K562 (cell line): ENCODE results near the gene ABCA1. TPM values are rescaled to one million over a fixed set of nuclear protein-coding genes. Genes with fewer than 3 reads are reported as not detected.
A peak's percentile ranks its signal among the peaks of the same experiment; 100 is the strongest.

Experiments used
- ATAC-seq: fragments of 200-7000 bp; cut with Tn5 transposase; 3 replicates; pipeline ENCODE4 v1.9.1; 2020; ENCODE audit warnings: moderate library complexity
- BruUV-seq: library from RNA; stranded (reverse); fragments of 400-500 nt; replicated peaks from 2 replicates; lab custom pipeline; 2021; lab: Mats Ljungman, UMichigan
- CTCF ChIA-PET: fragments of 300-600 bp; formaldehyde crosslinking; extraction: SDS; loops from one replicate; lab custom pipeline; 2021; ENCODE audit warnings: low intra/inter-chr PET ratio; lab: Yijun Ruan, JAX
- POLR2A ChIA-PET: fragments of 300-600, 350-650 bp; sonication (Branson Sonifier 250); formaldehyde crosslinking; extraction: SDS; loops from one replicate; lab custom pipeline; 2021; ENCODE audit warnings: antibody characterized with exemption, inconsistent platforms; lab: Yijun Ruan, JAX
- DNase-seq, 4 experiments: peaks; one replicate each; pipeline versions ENCODE4 v3.0.0 to v3.0.0-alpha.2; 2011 to 2018; ENCODE audit warnings: low spot score in 3 of 4, mixed read lengths in 3 of 4; ENCODE audit errors: extremely low read depth in 1 of 4
- FAIRE-seq: peaks from 2 replicates; lab custom pipeline; 2011; peaks lifted over from hg19 to GRCh38; lab: Jason Lieb, UNC
- H2AFZ ChIP-seq: 2 replicates; pipeline ENCODE4 v1.6.0; 2011; ENCODE audit warnings: low read depth, low read length, control low read depth, inconsistent platforms
- H3K27ac ChIP-seq: fragments of 200-600 bp; 3 replicates; pipeline ENCODE4 v1.8.0; 2011; ENCODE audit warnings: low read depth, mild to moderate bottlenecking, control low read depth, inconsistent platforms, low read length, moderate library complexity, mixed read lengths; ENCODE audit errors: extremely low read depth
- H3K27me3 ChIP-seq, 2 experiments: fragments of 300-600 bp in 1 of 2; 2 replicates in 1 of 2; 3 replicates in 1 of 2; pipeline versions ENCODE4 v1.6.0 to v1.8.0; 2011; ENCODE audit warnings: inconsistent platforms in 2 of 2, low read length in 2 of 2, mild to moderate bottlenecking in 1 of 2, mixed read lengths in 1 of 2, moderate library complexity in 1 of 2; ENCODE audit not compliant: control insufficient read depth in 2 of 2, insufficient read depth in 2 of 2
- H3K36me3 ChIP-seq: fragments of 300-600 bp; 3 replicates; pipeline ENCODE4 v1.8.0; 2011; ENCODE audit warnings: mild to moderate bottlenecking, low read length, inconsistent platforms; ENCODE audit not compliant: control insufficient read depth, insufficient read depth
- H3K4me1 ChIP-seq, 2 experiments: fragments of 200-600 bp in 1 of 2; replicated peaks in 1 of 2; 2 replicates in 1 of 2; 3 replicates in 1 of 2; pipeline versions ENCODE4 v1.5.1 to v1.8.0; 2011; ENCODE audit warnings: inconsistent platforms in 2 of 2, low read length in 2 of 2, mild to moderate bottlenecking in 1 of 2, mixed read lengths in 1 of 2, moderate library complexity in 1 of 2; ENCODE audit not compliant: control insufficient read depth in 2 of 2, insufficient read depth in 2 of 2
- H3K4me2 ChIP-seq: 2 replicates; pipeline ENCODE4 v1.6.1; 2011; ENCODE audit warnings: low read length, control low read depth, inconsistent platforms, mixed read lengths; ENCODE audit not compliant: insufficient read depth
- H3K4me3 ChIP-seq: fragments of 200-600 bp; sonication (generic), shearing (Covaris generic); 2 replicates; pipeline ENCODE4 v1.5.1; 2016; ENCODE audit warnings: control low read depth, inconsistent platforms
- H3K79me2 ChIP-seq: fragments of 200-600 bp; 3 replicates; pipeline ENCODE4 v1.8.0; 2011; ENCODE audit warnings: low read length, inconsistent platforms; ENCODE audit not compliant: control insufficient read depth, insufficient read depth
- H3K9ac ChIP-seq, 2 experiments: 2 replicates each; pipeline versions ENCODE4 v1.6.0 to v1.6.1; 2011; ENCODE audit warnings: low read depth in 2 of 2, low read length in 2 of 2, control low read depth in 1 of 2, inconsistent platforms in 1 of 2, mild to moderate bottlenecking in 1 of 2, mixed read lengths in 1 of 2; ENCODE audit not compliant: insufficient read depth in 1 of 2
- H3K9me1 ChIP-seq: one replicate; pipeline ENCODE4 v1.6.0; 2011; ENCODE audit warnings: inconsistent platforms, mild to moderate bottlenecking, low read length, moderate library complexity; ENCODE audit not compliant: control insufficient read depth, insufficient read depth
- H3K9me3 ChIP-seq: replicated peaks from 2 replicates; pipeline ENCODE4 v1.5.1; 2011; ENCODE audit warnings: low read depth, low read length, inconsistent platforms; ENCODE audit not compliant: control insufficient read depth, insufficient read depth
- H4K20me1 ChIP-seq: replicated peaks from 2 replicates; pipeline ENCODE4 v1.6.1; 2011; ENCODE audit warnings: low read length, inconsistent platforms, mixed read lengths; ENCODE audit not compliant: control insufficient read depth, insufficient read depth
- CEBPZ ChIP-seq: fragments of 150-350 bp; IDR thresholded peaks from 2 replicates; pipeline ENCODE4 v1.6.1; 2014; ENCODE audit warnings: low read depth, mild to moderate bottlenecking, low read length, borderline replicate concordance
- LEF1 ChIP-seq: fragments of 450-650 bp; IDR thresholded peaks from 2 replicates; pipeline ENCODE4 v1.6.1; 2016; ENCODE audit warnings: mild to moderate bottlenecking
- MYC ChIP-seq, 2 experiments: fragments of 250-450 bp in 1 of 2; sonication (Bioruptor Pico) in 1 of 2; IDR thresholded peaks; 2 replicates each; pipeline versions ENCODE4 v1.5.1 to v1.6.1; 2012 to 2021; ENCODE audit warnings: low read depth in 2 of 2, borderline replicate concordance in 1 of 2, improper control_type of control experiment in 1 of 2, low read length in 1 of 2, mild to moderate bottlenecking in 1 of 2, moderate library complexity in 1 of 2
- RAD21 ChIP-seq, 2 experiments: fragments of 250-450 bp in 1 of 2; fragments of 450-650 bp in 1 of 2; sonication (Bioruptor Pico) in 1 of 2; formaldehyde crosslinking in 1 of 2; IDR thresholded peaks in 1 of 2; conservative IDR thresholded peaks in 1 of 2; 2 replicates each; pipeline versions ENCODE4 v1.4.0 to v1.8.0; 2020 to 2022; ENCODE audit warnings: mild to moderate bottlenecking in 2 of 2, moderate library complexity in 1 of 2
- RCOR1 ChIP-seq, 2 experiments: IDR thresholded peaks; 2 replicates each; pipeline ENCODE4 v1.6.1; 2012; ENCODE audit warnings: low read depth in 2 of 2, low read length in 2 of 2, borderline replicate concordance in 1 of 2, improper control_type of control experiment in 1 of 2
- SMC3 ChIP-seq: conservative IDR thresholded peaks from 2 replicates; pipeline ENCODE4 v1.6.1; 2011; ENCODE audit warnings: low read depth, low read length, improper control_type of control experiment; ENCODE audit not compliant: insufficient read depth
- XRCC5 ChIP-seq: fragments of 200-400 bp; formaldehyde crosslinking; IDR thresholded peaks from 2 replicates; pipeline ENCODE4 v1.6.1; 2017; ENCODE audit warnings: low read depth, mild to moderate bottlenecking, low read length
- ZNF316 ChIP-seq: fragments of 450-650 bp; IDR thresholded peaks from 2 replicates; pipeline ENCODE4 v1.6.1; 2016
- WGBS: fragments of 100-300 bp; shearing (Covaris generic); methylation state at CpG from one replicate; pipeline ENCODE4 v1.1.6; 2016; ENCODE audit warnings: low coverage, mixed read lengths; ENCODE audit not compliant: insufficient coverage; ENCODE audit errors: missing lambda C conversion rate; 5-methylcytosine and 5-hydroxymethylcytosine counted together
- in situ Hi-C: fragments of 300-500 bp; cut with MboI; formaldehyde crosslinking; loops from 4 replicates; pipeline ENCODE4 v1.15.0; 2018; ENCODE audit warnings: inconsistent platforms, mixed read lengths
- intact Hi-C: fragments of 100-400 bp; cut with micrococcal nuclease; formaldehyde crosslinking; loops from 2 replicates; pipeline ENCODE4 v1.14.2; 2022
- polyA plus RNA-seq, 8 experiments: library from polyadenylated mRNA; depleted of rRNA in 4 of 8; stranded (reverse) in 5 of 8; unstranded in 3 of 8; fragments of >200 nt; fragmentation: Nextera tagmentation in 2 of 8; fragmentation: Illumina TruSeq in 1 of 8; extraction: Ambion mirVana in 2 of 8; extraction: Trizol in 1 of 8; gene quantifications; 2 replicates each; pipeline versions ENCODE4 v1.2.1 to v1.2.3, GENCODE V29; 2011 to 2014; ENCODE audit warnings: inconsistent platforms in 1 of 8, missing spikeins in 1 of 8
- total RNA-seq, 7 experiments: library from RNA; depleted of rRNA in 6 of 7; stranded (reverse); fragments of >200 nt in 6 of 7; fragmentation: Illumina TruSeq in 2 of 7; extraction: Trizol in 2 of 7; gene quantifications; 2 replicates each; pipeline versions ENCODE4 v1.2.1 to v1.2.3, GENCODE V29; 2011 to 2021; ENCODE audit warnings: low replicate concordance in 1 of 7
- TF ChIP-seq, protein P1 (sequence below): sonication (generic); formaldehyde crosslinking; IDR thresholded peaks from 2 replicates; pipeline ENCODE4 v1.8.1; 2023; ENCODE audit warnings: mild to moderate bottlenecking, missing genetic modification reagents
- TF ChIP-seq, protein P2 (sequence below): IDR thresholded peaks from 2 replicates; pipeline ENCODE4 v1.6.1; 2011; ENCODE audit warnings: borderline replicate concordance, low read depth, mild to moderate bottlenecking, moderate library complexity, low read length; ENCODE audit not compliant: insufficient read depth, poor library complexity, severe bottlenecking

ABCA1 gene
- total and polyA plus RNA-seq, 9 of the 15 experiments (the other 6 are each of a cell fraction or from before 2014, with no cell fraction given) = under 0.01 to 0.18 (median 0.02) TPM; not detected in 5

DNA sequence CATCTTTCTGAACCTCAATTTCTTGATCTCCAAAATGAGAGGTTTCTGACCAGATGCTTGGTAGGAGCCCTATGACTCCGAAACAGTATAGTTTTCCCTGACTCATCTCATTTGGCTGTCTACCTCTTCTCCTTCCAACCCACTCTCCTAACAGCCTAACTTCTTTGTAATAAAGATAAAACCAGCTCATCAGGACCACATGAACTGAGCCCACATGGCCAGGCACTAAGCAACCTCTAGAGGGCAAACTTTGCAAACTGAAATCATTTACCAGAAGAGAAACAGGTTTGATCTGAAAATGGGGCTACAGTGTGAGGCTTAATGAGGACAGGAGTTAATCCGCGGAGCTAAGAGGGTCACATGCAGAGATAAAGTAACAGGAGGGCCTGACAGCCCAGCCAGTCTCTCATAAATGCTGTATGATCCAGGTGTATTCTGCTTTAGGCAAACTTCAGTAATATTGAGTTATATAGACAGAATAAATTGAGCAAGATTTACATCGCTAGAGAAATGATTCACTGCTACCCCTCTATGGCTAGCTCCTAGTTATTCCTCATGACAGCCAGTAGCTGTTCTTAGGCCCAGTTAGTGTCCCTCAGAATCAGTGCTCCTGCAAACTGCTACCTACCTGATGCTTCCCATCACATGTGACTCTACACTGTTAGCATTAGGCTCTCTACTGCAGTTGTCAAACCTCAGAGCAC lies 64.6 kb downstream of the ABCA1 start:
- ATAC-seq (peak; percentile 96), FAIRE-seq (peak; percentile 91), DNase-seq (peak; percentile 39 to 70 (median 50))
- WGBS = 16% methylated on average over 4 of the region's 4 CpGs
- H4K20me1 ChIP-seq = no peaks in the 10 kb centered on the region
- in situ Hi-C loops (loop anchor here (5.0 to 10.0 kb wide), 2 partner anchors 294 to 551 kb away; no protein-coding TSS in a partner anchor), intact Hi-C loops (loop anchor here (1.0 to 2.0 kb wide), 3 partner anchors 83 to 551 kb away; no protein-coding TSS in a partner anchor)
- ChIA-PET POLR2A (interaction anchor here (0.6 kb wide), 1 partner anchor 116 kb away, joined by 3 read pairs; the partner anchor contains the start of gene NIPSNAP3A), CTCF (interaction anchor here (0.6 to 1.2 kb wide), 3 partner anchors 294 to 551 kb away, joined by 3 to 4 read pairs (median 3); no protein-coding TSS in a partner anchor)
- H3K9me1 ChIP-seq = no peaks in the 10 kb centered on the region
- H2AFZ ChIP-seq = no peak overlapping the region
- no peak overlapping the region for H3K4me3 ChIP-seq
- H3K27ac ChIP-seq = no peak overlapping the region
- BruUV-seq = no TSS peak
- H3K4me1 ChIP-seq = peaks cover 0 to under 1% of the 10 kb centered on the region in 2 experiments; a peak in 1 of 5 replicates
- no peak overlapping the region for H3K4me2 ChIP-seq
- no peak overlapping the region for H3K9ac ChIP-seq
- H3K36me3 ChIP-seq = no peaks in the 10 kb centered on the region
- H3K79me2 ChIP-seq = no peaks in the 10 kb centered on the region
- peaks cover 2 to 20% of the 10 kb centered on the region in 2 experiments; a peak in 2 of 5 replicates for H3K27me3 ChIP-seq
- H3K9me3 ChIP-seq = no peaks in the 10 kb centered on the region
- TF ChIP-seq, protein P1, sequence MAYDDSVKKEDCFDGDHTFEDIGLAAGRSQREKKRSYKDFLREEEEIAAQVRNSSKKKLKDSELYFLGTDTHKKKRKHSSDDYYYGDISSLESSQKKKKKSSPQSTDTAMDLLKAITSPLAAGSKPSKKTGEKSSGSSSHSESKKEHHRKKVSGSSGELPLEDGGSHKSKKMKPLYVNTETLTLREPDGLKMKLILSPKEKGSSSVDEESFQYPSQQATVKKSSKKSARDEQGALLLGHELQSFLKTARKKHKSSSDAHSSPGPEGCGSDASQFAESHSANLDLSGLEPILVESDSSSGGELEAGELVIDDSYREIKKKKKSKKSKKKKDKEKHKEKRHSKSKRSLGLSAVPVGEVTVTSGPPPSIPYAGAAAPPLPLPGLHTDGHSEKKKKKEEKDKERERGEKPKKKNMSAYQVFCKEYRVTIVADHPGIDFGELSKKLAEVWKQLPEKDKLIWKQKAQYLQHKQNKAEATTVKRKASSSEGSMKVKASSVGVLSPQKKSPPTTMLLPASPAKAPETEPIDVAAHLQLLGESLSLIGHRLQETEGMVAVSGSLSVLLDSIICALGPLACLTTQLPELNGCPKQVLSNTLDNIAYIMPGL (CRISPR knock-in tag) = no peak
- TF ChIP-seq SMC3 (peak; percentile 53; the same call in 1 of the 2 replicates), LEF1 (no peak), XRCC5 (0 out of 2 replicates have a peak, but pooled peaks have one; percentile 58), ZNF316 (peak; percentile 76), RCOR1 (IDR thresholded peaks at IDR 0.05; ENCODE audit: borderline replicate concordance in 1 of 2, low read depth in 2 of 2, low read length in 2 of 2) (peak in 1 of 2 experiments; percentile 9; a peak in 1 of 4 replicates), CEBPZ (no peak), RAD21 (CRISPR knock-in tag; conservative IDR thresholded peaks at IDR 0.05 in 1 of 2, IDR thresholded peaks at IDR 0.05 in 1 of 2) (peak; percentile 82 to 85), MYC (IDR thresholded peaks at IDR 0.05; ENCODE audit: low read depth, low read length) (peak; percentile 56), MYC (CRISPR knock-in tag; IDR thresholded peaks at IDR 0.05; ENCODE audit: borderline replicate concordance, low read depth) (no peak)
- TF ChIP-seq, protein P2, sequence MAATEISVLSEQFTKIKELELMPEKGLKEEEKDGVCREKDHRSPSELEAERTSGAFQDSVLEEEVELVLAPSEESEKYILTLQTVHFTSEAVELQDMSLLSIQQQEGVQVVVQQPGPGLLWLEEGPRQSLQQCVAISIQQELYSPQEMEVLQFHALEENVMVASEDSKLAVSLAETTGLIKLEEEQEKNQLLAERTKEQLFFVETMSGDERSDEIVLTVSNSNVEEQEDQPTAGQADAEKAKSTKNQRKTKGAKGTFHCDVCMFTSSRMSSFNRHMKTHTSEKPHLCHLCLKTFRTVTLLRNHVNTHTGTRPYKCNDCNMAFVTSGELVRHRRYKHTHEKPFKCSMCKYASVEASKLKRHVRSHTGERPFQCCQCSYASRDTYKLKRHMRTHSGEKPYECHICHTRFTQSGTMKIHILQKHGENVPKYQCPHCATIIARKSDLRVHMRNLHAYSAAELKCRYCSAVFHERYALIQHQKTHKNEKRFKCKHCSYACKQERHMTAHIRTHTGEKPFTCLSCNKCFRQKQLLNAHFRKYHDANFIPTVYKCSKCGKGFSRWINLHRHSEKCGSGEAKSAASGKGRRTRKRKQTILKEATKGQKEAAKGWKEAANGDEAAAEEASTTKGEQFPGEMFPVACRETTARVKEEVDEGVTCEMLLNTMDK = no peak
